SK-N-SH treated with all-trans-retinoic acid at 6 μM for 48 hours (cell line): ENCODE results near the gene SAMHD1.

Experiments
- ATAC-seq: fragments of 200-7000 bp; cut with Tn5 transposase; 3 replicates; pipeline ENCODE4 v1.9.1; 2020; ENCODE audit warnings: mild to moderate bottlenecking, moderate library complexity
- ESRRG ChIP-seq: fragments of 250-450 bp; sonication (Bioruptor Pico); IDR thresholded peaks from 2 replicates; pipeline ENCODE4 v1.6.1; 2021; ENCODE audit warnings: mild to moderate bottlenecking
- GLIS3 ChIP-seq: fragments of 250-450 bp; sonication (Bioruptor Pico); IDR thresholded peaks from 2 replicates; pipeline ENCODE4 v1.5.0; 2020; ENCODE audit warnings: mild to moderate bottlenecking, moderate library complexity
- ISL1 ChIP-seq: fragments of 250-450 bp; sonication (Bioruptor Pico); IDR thresholded peaks from 2 replicates; pipeline ENCODE4 v2.1.2; 2022; ENCODE audit warnings: mild to moderate bottlenecking, moderate library complexity
- OSR1 ChIP-seq: fragments of 250-450 bp; sonication (Bioruptor Pico); IDR thresholded peaks from 2 replicates; pipeline ENCODE4 v1.8.0; 2022; ENCODE audit warnings: moderate library complexity, mild to moderate bottlenecking, inconsistent platforms
- PPARA ChIP-seq: fragments of 250-450 bp; sonication (Bioruptor Pico); IDR thresholded peaks from 2 replicates; pipeline ENCODE4 v1.5.0; 2020; ENCODE audit warnings: mild to moderate bottlenecking, borderline replicate concordance
- RARB ChIP-seq: fragments of 250-450 bp; sonication (Bioruptor Pico); IDR thresholded peaks from 2 replicates; pipeline ENCODE4 v1.8.0; 2021; ENCODE audit warnings: mild to moderate bottlenecking, moderate library complexity
- SNAI2 ChIP-seq: fragments of 250-450 bp; sonication (Bioruptor Pico); IDR thresholded peaks from 2 replicates; pipeline ENCODE4 v1.5.0; 2020; ENCODE audit warnings: mild to moderate bottlenecking, moderate library complexity
- ZC3H10 ChIP-seq: fragments of 250-450 bp; sonication (Bioruptor Pico); IDR thresholded peaks from 2 replicates; pipeline ENCODE4 v1.5.1; 2021; ENCODE audit warnings: mild to moderate bottlenecking, moderate library complexity
- ZFP3 ChIP-seq: fragments of 250-450 bp; sonication (Bioruptor Pico); IDR thresholded peaks from 2 replicates; pipeline ENCODE4 v1.5.0; 2020; ENCODE audit warnings: mild to moderate bottlenecking, moderate library complexity
- ZFP30 ChIP-seq: fragments of 450-650 bp; formaldehyde crosslinking; IDR thresholded peaks from 2 replicates; pipeline ENCODE4 v1.5.0; 2022; ENCODE audit warnings: mild to moderate bottlenecking, moderate library complexity
- ZNF8 ChIP-seq: fragments of 450-650 bp; formaldehyde crosslinking; IDR thresholded peaks from 2 replicates; pipeline ENCODE4 v1.5.0; 2020; ENCODE audit warnings: mild to moderate bottlenecking, moderate library complexity
- TF ChIP-seq, protein P1 (sequence below): fragments of 250-450 bp; sonication (Bioruptor Pico); IDR thresholded peaks from 2 replicates; pipeline ENCODE4 v1.5.1; 2020; ENCODE audit warnings: low read depth, mild to moderate bottlenecking, moderate library complexity
- TF ChIP-seq, protein P2 (sequence below): fragments of 250-450 bp; sonication (Bioruptor Pico); IDR thresholded peaks from 2 replicates; pipeline ENCODE4 v1.5.1; 2021; ENCODE audit warnings: mild to moderate bottlenecking, moderate library complexity
- TF ChIP-seq, protein P3 (sequence below): fragments of 250-450 bp; sonication (Bioruptor Pico); IDR thresholded peaks from 2 replicates; pipeline ENCODE4 v1.5.0; 2020; ENCODE audit warnings: mild to moderate bottlenecking, moderate library complexity
- TF ChIP-seq, protein P4 (sequence below): fragments of 250-450 bp; sonication (Bioruptor Pico); IDR thresholded peaks from 2 replicates; pipeline ENCODE4 v1.8.0; 2021; ENCODE audit warnings: low read depth, mild to moderate bottlenecking, moderate library complexity, borderline replicate concordance

The SAMHD1 gene

DNA sequence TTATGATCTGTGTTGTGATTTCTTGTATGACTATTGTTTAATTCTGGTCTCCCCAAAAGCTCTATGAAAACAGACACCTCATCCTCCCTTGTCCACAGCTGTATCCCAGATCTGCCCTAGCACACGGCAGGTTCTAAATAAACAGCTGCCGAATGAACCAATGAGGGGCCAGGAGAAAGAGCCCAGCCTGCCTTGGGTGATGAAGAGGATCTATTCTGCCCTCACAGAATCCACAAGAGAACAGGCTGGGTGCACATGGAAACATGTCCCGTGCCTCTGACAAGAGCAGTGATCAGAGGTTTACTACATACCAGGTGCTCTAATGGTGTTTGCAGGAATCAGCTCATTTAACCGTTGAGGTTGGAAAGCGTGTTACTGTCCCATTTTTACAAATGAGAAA, 91.2 kb downstream of the SAMHD1 start:
- TF ChIP-seq, protein P1, sequence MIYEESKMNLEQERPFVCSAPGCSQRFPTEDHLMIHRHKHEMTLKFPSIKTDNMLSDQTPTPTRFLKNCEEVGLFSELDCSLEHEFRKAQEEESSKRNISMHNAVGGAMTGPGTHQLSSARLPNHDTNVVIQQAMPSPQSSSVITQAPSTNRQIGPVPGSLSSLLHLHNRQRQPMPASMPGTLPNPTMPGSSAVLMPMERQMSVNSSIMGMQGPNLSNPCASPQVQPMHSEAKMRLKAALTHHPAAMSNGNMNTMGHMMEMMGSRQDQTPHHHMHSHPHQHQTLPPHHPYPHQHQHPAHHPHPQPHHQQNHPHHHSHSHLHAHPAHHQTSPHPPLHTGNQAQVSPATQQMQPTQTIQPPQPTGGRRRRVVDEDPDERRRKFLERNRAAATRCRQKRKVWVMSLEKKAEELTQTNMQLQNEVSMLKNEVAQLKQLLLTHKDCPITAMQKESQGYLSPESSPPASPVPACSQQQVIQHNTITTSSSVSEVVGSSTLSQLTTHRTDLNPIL: no peak
- TF ChIP-seq ZNF8 (CRISPR knock-in tag): no peak
- TF ChIP-seq, protein P2, sequence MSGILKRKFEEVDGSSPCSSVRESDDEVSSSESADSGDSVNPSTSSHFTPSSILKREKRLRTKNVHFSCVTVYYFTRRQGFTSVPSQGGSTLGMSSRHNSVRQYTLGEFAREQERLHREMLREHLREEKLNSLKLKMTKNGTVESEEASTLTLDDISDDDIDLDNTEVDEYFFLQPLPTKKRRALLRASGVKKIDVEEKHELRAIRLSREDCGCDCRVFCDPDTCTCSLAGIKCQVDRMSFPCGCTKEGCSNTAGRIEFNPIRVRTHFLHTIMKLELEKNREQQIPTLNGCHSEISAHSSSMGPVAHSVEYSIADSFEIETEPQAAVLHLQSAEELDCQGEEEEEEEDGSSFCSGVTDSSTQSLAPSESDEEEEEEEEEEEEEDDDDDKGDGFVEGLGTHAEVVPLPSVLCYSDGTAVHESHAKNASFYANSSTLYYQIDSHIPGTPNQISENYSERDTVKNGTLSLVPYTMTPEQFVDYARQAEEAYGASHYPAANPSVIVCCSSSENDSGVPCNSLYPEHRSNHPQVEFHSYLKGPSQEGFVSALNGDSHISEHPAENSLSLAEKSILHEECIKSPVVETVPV (CRISPR knock-in tag): no peak
- TF ChIP-seq ZC3H10 (CRISPR knock-in tag): no peak
- no peak for TF ChIP-seq ZFP3 (CRISPR knock-in tag)
- TF ChIP-seq, protein P3, sequence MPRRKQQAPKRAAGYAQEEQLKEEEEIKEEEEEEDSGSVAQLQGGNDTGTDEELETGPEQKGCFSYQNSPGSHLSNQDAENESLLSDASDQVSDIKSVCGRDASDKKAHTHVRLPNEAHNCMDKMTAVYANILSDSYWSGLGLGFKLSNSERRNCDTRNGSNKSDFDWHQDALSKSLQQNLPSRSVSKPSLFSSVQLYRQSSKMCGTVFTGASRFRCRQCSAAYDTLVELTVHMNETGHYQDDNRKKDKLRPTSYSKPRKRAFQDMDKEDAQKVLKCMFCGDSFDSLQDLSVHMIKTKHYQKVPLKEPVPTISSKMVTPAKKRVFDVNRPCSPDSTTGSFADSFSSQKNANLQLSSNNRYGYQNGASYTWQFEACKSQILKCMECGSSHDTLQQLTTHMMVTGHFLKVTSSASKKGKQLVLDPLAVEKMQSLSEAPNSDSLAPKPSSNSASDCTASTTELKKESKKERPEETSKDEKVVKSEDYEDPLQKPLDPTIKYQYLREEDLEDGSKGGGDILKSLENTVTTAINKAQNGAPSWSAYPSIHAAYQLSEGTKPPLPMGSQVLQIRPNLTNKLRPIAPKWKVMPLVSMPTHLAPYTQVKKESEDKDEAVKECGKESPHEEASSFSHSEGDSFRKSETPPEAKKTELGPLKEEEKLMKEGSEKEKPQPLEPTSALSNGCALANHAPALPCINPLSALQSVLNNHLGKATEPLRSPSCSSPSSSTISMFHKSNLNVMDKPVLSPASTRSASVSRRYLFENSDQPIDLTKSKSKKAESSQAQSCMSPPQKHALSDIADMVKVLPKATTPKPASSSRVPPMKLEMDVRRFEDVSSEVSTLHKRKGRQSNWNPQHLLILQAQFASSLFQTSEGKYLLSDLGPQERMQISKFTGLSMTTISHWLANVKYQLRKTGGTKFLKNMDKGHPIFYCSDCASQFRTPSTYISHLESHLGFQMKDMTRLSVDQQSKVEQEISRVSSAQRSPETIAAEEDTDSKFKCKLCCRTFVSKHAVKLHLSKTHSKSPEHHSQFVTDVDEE (CRISPR knock-in tag): no peak
- TF ChIP-seq SNAI2 (CRISPR knock-in tag): no peak
- TF ChIP-seq ISL1: no peak
- no peak for TF ChIP-seq RARB
- no peak for TF ChIP-seq GLIS3 (CRISPR knock-in tag)
- TF ChIP-seq OSR1 (CRISPR knock-in tag): no peak
- TF ChIP-seq, all 23 proteins: peak for 0
- no peak for ATAC-seq

DNA sequence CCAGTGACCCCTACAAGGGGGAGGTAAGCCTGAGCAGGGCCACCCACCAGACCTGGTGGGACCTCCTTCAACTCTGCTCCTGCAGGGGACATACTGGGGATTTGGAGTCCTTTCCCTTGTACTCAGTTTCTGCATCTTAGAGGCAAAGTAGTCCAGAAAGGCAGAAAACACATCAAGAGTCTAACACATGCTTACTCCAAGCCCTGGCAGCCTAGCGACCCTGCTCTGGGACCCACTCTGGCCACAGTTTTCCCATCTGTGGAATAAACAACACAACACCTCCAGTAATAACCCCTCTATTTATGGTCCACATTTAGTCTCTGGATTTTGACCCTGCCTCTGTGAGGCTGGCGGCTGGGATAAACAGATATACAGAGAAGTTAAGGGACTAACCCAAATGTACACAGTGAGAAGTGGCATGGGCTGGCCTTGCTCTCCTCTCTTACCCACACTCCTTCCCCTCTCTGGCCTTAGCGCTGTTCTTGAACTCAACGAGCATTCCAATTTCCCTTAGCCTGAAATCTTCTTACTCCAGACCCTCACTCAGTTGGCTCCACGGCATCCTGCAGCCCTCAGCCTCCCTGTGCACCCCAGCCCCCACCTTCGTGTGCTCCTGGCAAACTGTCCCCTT, 91.7 kb downstream of the SAMHD1 start:
- TF ChIP-seq ZNF8 (CRISPR knock-in tag) (no peak), ZFP3 (CRISPR knock-in tag) (no peak), ESRRG (no peak), SNAI2 (CRISPR knock-in tag) (no peak)
- TF ChIP-seq, protein P2 (CRISPR knock-in tag): no peak
- TF ChIP-seq, protein P3 (CRISPR knock-in tag): no peak
- ATAC-seq: no peak

DNA sequence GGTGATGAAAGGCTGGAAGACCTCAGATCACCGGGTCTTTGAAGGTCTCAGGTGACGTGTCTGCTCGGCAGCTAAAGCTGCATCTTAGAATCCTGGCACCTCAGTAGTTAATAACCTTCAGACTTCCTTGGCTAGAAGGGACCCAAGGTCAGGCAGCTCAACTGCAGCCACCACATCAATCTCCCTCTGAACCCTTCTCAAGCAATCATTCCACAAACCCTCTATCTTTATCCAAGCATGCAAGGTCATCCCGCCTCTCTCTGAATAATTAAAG, 92.3 kb downstream of the SAMHD1 start:
- TF ChIP-seq OSR1 (CRISPR knock-in tag) (no peak), GLIS3 (CRISPR knock-in tag) (no peak), ZFP30 (CRISPR knock-in tag) (no peak), PPARA (no peak), RARB (no peak)
- TF ChIP-seq, protein P4, sequence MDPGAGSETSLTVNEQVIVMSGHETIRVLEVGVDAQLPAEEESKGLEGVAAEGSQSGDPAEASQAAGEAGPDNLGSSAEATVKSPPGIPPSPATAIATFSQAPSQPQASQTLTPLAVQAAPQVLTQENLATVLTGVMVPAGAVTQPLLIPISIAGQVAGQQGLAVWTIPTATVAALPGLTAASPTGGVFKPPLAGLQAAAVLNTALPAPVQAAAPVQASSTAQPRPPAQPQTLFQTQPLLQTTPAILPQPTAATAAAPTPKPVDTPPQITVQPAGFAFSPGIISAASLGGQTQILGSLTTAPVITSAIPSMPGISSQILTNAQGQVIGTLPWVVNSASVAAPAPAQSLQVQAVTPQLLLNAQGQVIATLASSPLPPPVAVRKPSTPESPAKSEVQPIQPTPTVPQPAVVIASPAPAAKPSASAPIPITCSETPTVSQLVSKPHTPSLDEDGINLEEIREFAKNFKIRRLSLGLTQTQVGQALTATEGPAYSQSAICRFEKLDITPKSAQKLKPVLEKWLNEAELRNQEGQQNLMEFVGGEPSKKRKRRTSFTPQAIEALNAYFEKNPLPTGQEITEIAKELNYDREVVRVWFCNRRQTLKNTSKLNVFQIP (CRISPR knock-in tag): no peak
- no peak for ATAC-seq
